Measurements from ENCODE around the gene ESPL1.

The ESPL1 gene

GRCh38 chr12:53253298-53253697 is 14.8 kb upstream of the ESPL1 start:
- no peak for TF ChIP-seq CTCF (IDR thresholded peaks at IDR 0.05; ENCODE audit: insufficient read depth, missing control alignments)
- DNase-seq (ENCODE audit: insufficient read length, low spot score) (no peak), FAIRE-seq (no peak)

- DNase-seq (ENCODE audit: insufficient read length, low spot score) (no peak), FAIRE-seq (no peak)
- no peak for TF ChIP-seq CTCF (IDR thresholded peaks at IDR 0.05; ENCODE audit: insufficient read depth, missing control alignments)
These were observed 13.1 kb upstream of the ESPL1 start for GRCh38 chr12:53254816-53255545.

GRCh38 chr12:53255996-53256395 is 12.1 kb upstream of the ESPL1 start:
- DNase-seq (ENCODE audit: insufficient read length, low spot score) = no peak
- TF ChIP-seq CTCF (IDR thresholded peaks at IDR 0.05; ENCODE audit: insufficient read depth, missing control alignments) = no peak

GRCh38 chr12:53258541-53259539 is 9.3 kb upstream of the ESPL1 start:
- no peak for TF ChIP-seq CTCF (IDR thresholded peaks at IDR 0.05; ENCODE audit: insufficient read depth, missing control alignments)
- DNase-seq (ENCODE audit: insufficient read length, low spot score) (no peak), FAIRE-seq (no peak)

More at GRCh38 chr12:53255996-53256395, 12.1 kb upstream of the ESPL1 start:
- FAIRE-seq = no peak

GRCh38 chr12:53259891-53260290 is 8.2 kb upstream of the ESPL1 start:
- no peak for DNase-seq (ENCODE audit: insufficient read length, low spot score)
- no peak for FAIRE-seq
- no peak for TF ChIP-seq CTCF (IDR thresholded peaks at IDR 0.05; ENCODE audit: insufficient read depth, missing control alignments)

GRCh38 chr12:53265783-53266182 is 2.3 kb upstream of the ESPL1 start:
- TF ChIP-seq CTCF (IDR thresholded peaks at IDR 0.05; ENCODE audit: insufficient read depth, missing control alignments) = no peak
- DNase-seq (ENCODE audit: insufficient read length, low spot score) (no peak), FAIRE-seq (no peak)
